SW 1271 (cell line): ENCODE data around the gene FN3KRP.

Source experiments
- DNase-seq, 2 experiments: peaks; one replicate each; lab custom pipeline; 2025; lab: John Stamatoyannopoulos, UW

The FN3KRP gene

GRCh38 chr17:82687375-82687861 is 29.1 kb upstream of the FN3KRP start:
- DNase-seq = no peak

- no peak for DNase-seq
These were observed 28.6 kb upstream of the FN3KRP start for GRCh38 chr17:82687871-82688270.

GRCh38 chr17:82689077-82689476 is 27.4 kb upstream of the FN3KRP start:
- no peak for DNase-seq

GRCh38 chr17:82690786-82691489 is 25.6 kb upstream of the FN3KRP start:
- no peak for DNase-seq

- DNase-seq = no peak
These were observed 24.8 kb upstream of the FN3KRP start for GRCh38 chr17:82691714-82692113.

- no peak for DNase-seq
These were observed 24.2 kb upstream of the FN3KRP start for GRCh38 chr17:82692268-82692667.

GRCh38 chr17:82693168-82693867 is 23.2 kb upstream of the FN3KRP start:
- DNase-seq = no peak

- no peak for DNase-seq
These were observed 21.9 kb upstream of the FN3KRP start for GRCh38 chr17:82694647-82695046.

- DNase-seq = no peak
These were observed 20.2 kb upstream of the FN3KRP start for GRCh38 chr17:82696259-82696658.

GRCh38 chr17:82696916-82697807 is 19.3 kb upstream of the FN3KRP start:
- DNase-seq = no peak

- DNase-seq = no peak
These were observed 18.8 kb upstream of the FN3KRP start for GRCh38 chr17:82697808-82698064.

GRCh38 chr17:82698065-82698973 is 18.2 kb upstream of the FN3KRP start, which contains the start of gene RAB40B:
RAB40B (minus strand) TSS chr17:82698698; CDS start chr17:82698596, 102 bp downstream.
- peak; percentile 88 to 96 for DNase-seq

- DNase-seq = no peak
These were observed 17.5 kb upstream of the FN3KRP start for GRCh38 chr17:82698974-82699442.

- no peak for DNase-seq
These were observed 17.0 kb upstream of the FN3KRP start for GRCh38 chr17:82699551-82699950.

- DNase-seq = no peak
These were observed 14.1 kb upstream of the FN3KRP start for GRCh38 chr17:82702231-82702927.

GRCh38 chr17:82703036-82703745 is 13.3 kb upstream of the FN3KRP start:
- DNase-seq = no peak

- no peak for DNase-seq
These were observed 12.3 kb upstream of the FN3KRP start for GRCh38 chr17:82703935-82704865.

- DNase-seq = no peak
These were observed 11.6 kb upstream of the FN3KRP start for GRCh38 chr17:82704886-82705285.

- DNase-seq = no peak
These were observed 10.8 kb upstream of the FN3KRP start for GRCh38 chr17:82705756-82706155.
